Lung (tissue), 12 donors: Measurements from ENCODE around the gene INCENP. TPM values are rescaled to one million over a fixed set of nuclear protein-coding genes. Genes with fewer than 3 reads are reported as not detected.

Source experiments
- ATAC-seq: fragments of 200-7000 bp; cut with Tn5 transposase; one replicate; pipeline ENCODE4 v1.9.1; 2020; ENCODE audit warnings: moderate number of reproducible peaks; ENCODE audit not compliant: insufficient read depth, low FRiP score
- DNase-seq, 3 donors: peaks; one replicate each; pipeline ENCODE4 v3.0.0-alpha.2; 2013 to 2017
- H3K27ac ChIP-seq, 2 donors: one replicate each; pipeline ENCODE4 v1.5.1; 2013; ENCODE audit warnings: mild to moderate bottlenecking in 2 of 2, moderate library complexity in 2 of 2, control low read depth in 1 of 2, inconsistent platforms in 1 of 2, low read depth in 1 of 2, low read length in 1 of 2
- H3K27me3 ChIP-seq, 3 donors: one replicate each; pipeline ENCODE4 v1.5.1; 2013; ENCODE audit warnings: low read length in 2 of 3; ENCODE audit not compliant: control insufficient read depth in 3 of 3, insufficient read depth in 3 of 3
- H3K36me3 ChIP-seq, 4 donors: one replicate each; pipeline ENCODE4 v1.5.1; 2013; ENCODE audit warnings: low read length in 4 of 4, mild to moderate bottlenecking in 1 of 4, moderate library complexity in 1 of 4; ENCODE audit not compliant: control insufficient read depth in 4 of 4, insufficient read depth in 4 of 4
- H3K4me1 ChIP-seq, 5 donors: one replicate each; pipeline ENCODE4 v1.5.1; 2013; ENCODE audit warnings: low read length in 5 of 5, mild to moderate bottlenecking in 2 of 5, moderate library complexity in 1 of 5; ENCODE audit not compliant: control insufficient read depth in 5 of 5, insufficient read depth in 5 of 5
- H3K4me3 ChIP-seq: one replicate; pipeline ENCODE4 v1.5.1; 2013; ENCODE audit warnings: mild to moderate bottlenecking, control low read depth, moderate library complexity
- H3K9ac ChIP-seq, 2 donors: one replicate each; pipeline ENCODE4 v1.5.1; 2013; ENCODE audit warnings: low read length in 2 of 2, control low read depth in 1 of 2; ENCODE audit not compliant: insufficient read depth in 1 of 2
- H3K9me3 ChIP-seq, 4 donors: one replicate each; pipeline ENCODE4 v1.5.1; 2013; ENCODE audit warnings: low read length in 3 of 4, mild to moderate bottlenecking in 1 of 4, moderate library complexity in 1 of 4; ENCODE audit not compliant: control insufficient read depth in 4 of 4, insufficient read depth in 3 of 4
- WGBS, 2 donors: extraction: QIAGEN DNeasy Blood & Tissue Kit; methylation state at CpG; one replicate each; pipeline ENCODE4 v1.1.7; 2013; 5-methylcytosine and 5-hydroxymethylcytosine counted together
- polyA plus RNA-seq, 2 donors: library from polyadenylated mRNA; stranded (reverse); fragments of 200-250 nt; gene quantifications; one replicate each; pipeline ENCODE4 v1.2.1, GENCODE V29; 2013
- total RNA-seq, 2 donors: library from RNA; depleted of rRNA in 1 of 2; stranded (reverse); fragments of >200 nt in 1 of 2; gene quantifications; one replicate each; pipeline ENCODE4 v1.2.1, GENCODE V29; 2014 to 2021
- TF ChIP-seq, protein P1 (sequence below): IDR thresholded peaks from 2 replicates; pipeline ENCODE4 v1.5.1; 2012; ENCODE audit warnings: mild to moderate bottlenecking; ENCODE audit errors: control extremely low read depth, extremely low read depth
- donor health status: control.
- donor health status: control.
- donor health status: Bipolar disorder and iron deficiency.
- donor health status: healthy.
- donor health status: DM: yes; HTN: yes; CAD: no.

INCENP gene
- total and polyA plus RNA-seq, 4 donors, result 3.8 to 14.1 (median 10.0) TPM

DNA sequence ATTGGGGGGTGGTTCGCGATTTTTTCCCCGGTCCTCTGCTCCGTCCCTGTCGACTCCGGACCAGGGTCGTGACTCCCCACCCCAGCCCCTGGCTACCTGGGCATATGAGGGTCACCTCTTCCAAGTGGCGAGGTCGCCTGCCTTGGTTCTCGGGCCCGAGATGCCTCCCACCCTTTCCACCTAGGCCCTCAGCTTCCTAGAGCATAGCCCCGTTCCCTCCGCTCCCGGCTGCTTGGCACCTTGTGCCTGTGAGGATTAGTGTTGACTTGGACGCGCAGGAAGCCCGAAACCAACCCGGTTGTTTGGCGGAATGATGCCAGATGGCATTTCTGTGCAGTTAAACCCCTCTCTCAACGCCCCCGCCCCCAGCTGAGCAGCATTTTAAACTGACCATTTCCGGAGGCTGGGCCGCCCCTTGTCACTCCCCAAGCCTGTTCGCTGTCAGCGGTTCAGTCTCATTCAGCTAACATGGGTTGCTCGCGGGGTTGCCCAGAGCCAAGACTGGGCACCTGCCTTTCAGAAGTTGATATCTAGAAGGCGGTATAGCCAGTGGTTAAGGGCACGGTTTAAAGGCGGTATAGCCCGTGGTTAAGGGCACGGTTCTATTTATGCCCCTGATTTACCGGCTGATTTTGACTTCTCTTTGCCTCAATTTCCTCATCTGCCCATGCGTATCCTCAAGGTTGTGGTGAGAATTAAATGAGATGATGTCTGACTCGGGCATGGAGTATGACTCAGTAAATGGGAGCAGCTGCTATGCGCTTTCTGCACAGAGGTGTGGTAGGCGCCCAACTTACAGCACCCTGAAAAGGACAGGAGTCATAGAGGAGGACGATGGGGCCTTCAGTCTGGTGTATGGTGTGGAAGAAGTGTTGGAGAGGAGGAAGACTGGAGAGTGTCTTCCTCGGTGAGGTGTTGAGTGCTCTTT is 639 bp downstream of the INCENP start:
- peak overlapping the region; percentile 61 to 65 for H3K27ac ChIP-seq
- 5 to 8% methylated on average over 39 of the region's 39 CpGs for whole genome bisulfite sequencing, 2 donors
- DNase-seq (peak; percentile 51 to 66 (median 56)), ATAC-seq (no peak)
- H3K9me3 ChIP-seq, result no peaks in the 10 kb centered on the region
- peaks cover 0 to 10% (median 4%) of the 10 kb centered on the region in 4 donors for H3K36me3 ChIP-seq
- H3K4me1 ChIP-seq, result peaks cover 5 to 20% (median 9%) of the 10 kb centered on the region in 5 donors
- H3K9ac ChIP-seq, result peak overlapping the region in 1 of 2 donors; percentile 63
- TF ChIP-seq, protein P1, sequence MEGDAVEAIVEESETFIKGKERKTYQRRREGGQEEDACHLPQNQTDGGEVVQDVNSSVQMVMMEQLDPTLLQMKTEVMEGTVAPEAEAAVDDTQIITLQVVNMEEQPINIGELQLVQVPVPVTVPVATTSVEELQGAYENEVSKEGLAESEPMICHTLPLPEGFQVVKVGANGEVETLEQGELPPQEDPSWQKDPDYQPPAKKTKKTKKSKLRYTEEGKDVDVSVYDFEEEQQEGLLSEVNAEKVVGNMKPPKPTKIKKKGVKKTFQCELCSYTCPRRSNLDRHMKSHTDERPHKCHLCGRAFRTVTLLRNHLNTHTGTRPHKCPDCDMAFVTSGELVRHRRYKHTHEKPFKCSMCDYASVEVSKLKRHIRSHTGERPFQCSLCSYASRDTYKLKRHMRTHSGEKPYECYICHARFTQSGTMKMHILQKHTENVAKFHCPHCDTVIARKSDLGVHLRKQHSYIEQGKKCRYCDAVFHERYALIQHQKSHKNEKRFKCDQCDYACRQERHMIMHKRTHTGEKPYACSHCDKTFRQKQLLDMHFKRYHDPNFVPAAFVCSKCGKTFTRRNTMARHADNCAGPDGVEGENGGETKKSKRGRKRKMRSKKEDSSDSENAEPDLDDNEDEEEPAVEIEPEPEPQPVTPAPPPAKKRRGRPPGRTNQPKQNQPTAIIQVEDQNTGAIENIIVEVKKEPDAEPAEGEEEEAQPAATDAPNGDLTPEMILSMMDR, result no peak
- H3K27me3 ChIP-seq, result no peaks in the 10 kb centered on the region
- H3K4me3 ChIP-seq, result peak overlapping the region; percentile 63

DNA sequence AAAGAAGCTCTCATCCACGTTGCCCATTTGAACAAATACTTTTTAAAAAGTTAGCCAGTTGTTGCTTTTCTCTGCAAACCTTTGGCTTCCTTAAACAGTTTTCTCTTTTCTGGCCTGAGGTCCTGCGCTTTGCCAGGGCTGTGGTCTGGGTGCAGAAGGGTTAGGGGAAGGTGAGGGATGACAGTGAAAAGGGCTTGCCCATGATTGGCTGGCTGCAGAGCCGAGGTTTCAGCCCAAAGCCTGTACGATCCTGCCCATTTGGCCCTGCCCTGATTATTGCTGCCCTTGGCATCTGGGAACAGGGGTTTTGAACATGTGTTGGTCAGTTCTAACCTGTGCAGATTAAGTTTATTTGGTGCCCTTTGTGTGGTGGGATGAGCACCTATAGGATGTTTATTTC is 1.5 kb downstream of the INCENP start:
- H3K4me1 ChIP-seq, result peaks cover 5 to 20% (median 9%) of the 10 kb centered on the region in 5 donors
- H3K4me3 ChIP-seq, result no peak overlapping the region
- H3K27me3 ChIP-seq, result no peaks in the 10 kb centered on the region
- 53 to 57% methylated on average over 4 of the region's 4 CpGs for WGBS, 2 donors
- no peaks in the 10 kb centered on the region for H3K9me3 ChIP-seq
- H3K36me3 ChIP-seq, result peaks cover 0 to 19% (median 7%) of the 10 kb centered on the region in 4 donors
- no peak overlapping the region for H3K27ac ChIP-seq
- ATAC-seq (no peak), DNase-seq (no peak)
- TF ChIP-seq, protein P1, result no peak
- no peak overlapping the region for H3K9ac ChIP-seq

DNA sequence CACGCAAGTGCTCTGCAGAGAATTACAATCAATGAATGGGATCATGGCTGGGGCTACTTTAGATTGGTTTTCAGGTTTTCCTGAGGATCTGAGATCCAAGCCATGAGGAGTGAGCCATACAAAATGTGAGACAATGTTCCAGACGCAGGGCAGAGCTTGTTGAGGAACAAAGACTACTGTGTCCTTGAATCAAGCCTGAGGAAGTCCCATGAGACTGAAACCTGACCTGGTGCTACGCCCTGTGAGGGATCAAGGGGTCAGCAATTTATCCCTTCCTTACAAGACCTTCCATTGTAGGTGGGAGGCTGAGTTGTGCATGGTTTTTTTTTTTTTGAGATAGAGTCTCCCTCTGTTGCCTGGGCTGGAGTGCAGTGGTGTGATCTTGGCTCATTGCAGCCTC is 2.1 kb downstream of the INCENP start:
- TF ChIP-seq, protein P1, result no peak
- WGBS, 2 donors, result 50 to 77% methylated on average over 3 of the region's 3 CpGs
- H3K4me3 ChIP-seq, result no peak overlapping the region

More for the DNA sequence above, 2.1 kb downstream of the INCENP start:
- no peak for ATAC-seq
- Histone ChIP-seq H3K36me3 (peaks cover 0 to 23% (median 9%) of the 10 kb centered on the region in 4 donors), H3K9ac (no peak overlapping the region), H3K27me3 (no peaks in the 10 kb centered on the region), H3K9me3 (no peaks in the 10 kb centered on the region), H3K4me1 (peaks cover 5 to 20% (median 9%) of the 10 kb centered on the region in 5 donors), H3K27ac (no peak overlapping the region)
- DNase-seq, result no peak
